ENCODE measurements around the gene ABHD17C.

Gene ABHD17C

DNA sequence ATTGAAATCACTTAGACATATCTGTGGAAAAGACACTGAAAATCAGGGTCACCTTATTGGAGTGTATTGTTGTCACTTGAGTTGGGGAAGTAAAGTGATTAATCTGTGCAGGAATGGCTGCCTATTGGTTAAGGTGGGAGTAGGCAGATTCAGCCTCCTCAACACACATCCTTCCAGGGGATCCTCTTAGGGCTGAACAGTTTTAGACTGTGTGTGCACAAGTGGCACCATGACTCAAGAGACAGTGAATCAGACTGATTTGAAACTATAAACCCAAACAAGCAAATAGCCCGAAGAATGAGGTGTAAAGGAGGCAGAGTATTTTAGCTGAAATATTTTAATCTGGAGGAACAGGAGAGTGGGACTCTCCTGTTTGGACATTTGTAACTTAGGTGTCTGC is 4.9 kb downstream of the ABHD17C start:
- no peak overlapping the region for H3K4me3 ChIP-seq (replicated peaks; ENCODE audit: insufficient read depth, low read length)
- H3K27me3 ChIP-seq (ENCODE audit: insufficient read depth, poor library complexity, severe bottlenecking), result peaks cover 5% of the 10 kb centered on the region
- TF ChIP-seq SPI1 (IDR thresholded peaks at IDR 0.05; ENCODE audit: borderline replicate concordance, low read depth) (no peak), REST (IDR thresholded peaks at IDR 0.05; ENCODE audit: insufficient replicate concordance, low read depth) (no peak), GABPA (IDR thresholded peaks at IDR 0.05; ENCODE audit: low read depth) (no peak), CTCF (IDR thresholded peaks at IDR 0.05; ENCODE audit: insufficient read depth, low read length) (no peak), POLR2AphosphoS5 (IDR thresholded peaks at IDR 0.05; ENCODE audit: low read depth) (no peak)
- no peak overlapping the region for H3K27ac ChIP-seq (replicated peaks)
- DNase-seq (ENCODE audit: low read depth in 1 of 2, low spot score in 1 of 2), result no peak

- Histone ChIP-seq H3K27me3 (ENCODE audit: insufficient read depth, poor library complexity, severe bottlenecking) (no peaks in the 10 kb centered on the region), H3K27ac (replicated peaks) (no peak overlapping the region), H3K4me3 (replicated peaks; ENCODE audit: insufficient read depth, low read length) (no peak overlapping the region)
- DNase-seq (ENCODE audit: low read depth in 1 of 2, low spot score in 1 of 2), result no peak
- no peak for TF ChIP-seq CTCF (IDR thresholded peaks at IDR 0.05; ENCODE audit: insufficient read depth, low read length)
- no peak for TF ChIP-seq POLR2AphosphoS5 (IDR thresholded peaks at IDR 0.05; ENCODE audit: low read depth)
- no peak for TF ChIP-seq REST (IDR thresholded peaks at IDR 0.05; ENCODE audit: insufficient replicate concordance, low read depth)
- no peak for TF ChIP-seq GABPA (IDR thresholded peaks at IDR 0.05; ENCODE audit: low read depth)
- TF ChIP-seq SPI1 (IDR thresholded peaks at IDR 0.05; ENCODE audit: borderline replicate concordance, low read depth), result no peak
Measured at GRCh38 chr15:80701676-80702311, 6.7 kb downstream of the ABHD17C start.

- H3K4me3 ChIP-seq (replicated peaks; ENCODE audit: insufficient read depth, low read length), result no peak overlapping the region
- no peak for DNase-seq (ENCODE audit: low read depth in 1 of 2, low spot score in 1 of 2)
- H3K27me3 ChIP-seq (ENCODE audit: insufficient read depth, poor library complexity, severe bottlenecking), result no peaks in the 10 kb centered on the region
- H3K27ac ChIP-seq (replicated peaks), result no peak overlapping the region
- TF ChIP-seq SPI1 (IDR thresholded peaks at IDR 0.05; ENCODE audit: borderline replicate concordance, low read depth), result no peak
Measured at GRCh38 chr15:80703081-80703480, 8.0 kb downstream of the ABHD17C start.

DNA sequence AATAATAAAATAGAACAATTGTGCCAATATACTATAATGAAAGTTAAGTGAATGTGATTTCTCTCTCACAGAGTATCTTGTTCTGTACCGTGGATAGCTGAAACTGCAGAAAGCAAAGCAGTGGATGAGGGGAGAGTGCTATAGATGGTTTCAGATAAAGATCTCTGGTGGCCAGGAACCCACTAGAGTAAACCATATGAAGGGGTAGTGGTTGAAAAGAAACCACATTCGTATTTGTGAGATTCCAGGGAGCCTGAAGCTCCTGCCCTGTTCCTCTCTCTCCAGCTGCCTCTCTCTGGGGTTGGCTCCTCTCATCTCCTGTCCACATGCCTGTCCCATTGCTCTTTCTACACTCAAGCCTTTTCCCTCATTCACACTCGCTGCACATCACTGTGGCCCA is 8.9 kb downstream of the ABHD17C start:
- no peak for TF ChIP-seq CTCF (IDR thresholded peaks at IDR 0.05; ENCODE audit: insufficient read depth, low read length)
- no peak for TF ChIP-seq GABPA (IDR thresholded peaks at IDR 0.05; ENCODE audit: low read depth)
- TF ChIP-seq POLR2AphosphoS5 (IDR thresholded peaks at IDR 0.05; ENCODE audit: low read depth), result no peak
- no peak for TF ChIP-seq SPI1 (IDR thresholded peaks at IDR 0.05; ENCODE audit: borderline replicate concordance, low read depth)
- TF ChIP-seq REST (IDR thresholded peaks at IDR 0.05; ENCODE audit: insufficient replicate concordance, low read depth), result no peak
- H3K27ac ChIP-seq (replicated peaks), result no peak overlapping the region
- H3K27me3 ChIP-seq (ENCODE audit: insufficient read depth, poor library complexity, severe bottlenecking), result no peaks in the 10 kb centered on the region
- H3K4me3 ChIP-seq (replicated peaks; ENCODE audit: insufficient read depth, low read length), result no peak overlapping the region
- no peak for DNase-seq (ENCODE audit: low read depth in 1 of 2, low spot score in 1 of 2)
